GM19023 (cell line): ENCODE data around the gene MYO1D.

ENCODE experiments used
- ATAC-seq: cut with Tn5 transposase; IDR thresholded peaks from one replicate; pipeline ENCODE4 v1.9.1; 2021; ENCODE audit warnings: mild to moderate bottlenecking, moderate library complexity; ENCODE audit not compliant: unreplicated experiment

Gene MYO1D

DNA sequence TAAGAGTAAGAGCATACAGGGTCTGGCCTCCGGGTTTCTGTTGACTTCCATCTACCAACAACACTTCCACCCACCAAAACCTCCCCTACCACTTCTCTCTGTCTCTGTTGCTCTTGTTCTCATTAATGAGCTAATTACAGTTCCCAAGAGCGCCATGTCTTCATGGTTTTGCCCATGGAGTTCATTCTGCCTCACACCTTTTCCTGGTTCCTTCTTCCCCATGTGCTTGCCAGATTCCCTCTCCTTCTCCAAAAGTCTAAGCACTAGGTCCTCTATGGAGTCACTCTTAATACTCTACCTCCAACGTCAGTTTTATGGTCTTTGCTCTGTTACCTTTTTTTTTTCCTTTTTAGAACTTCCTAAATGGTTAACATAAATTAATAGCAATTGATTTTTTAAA lies 92.8 kb downstream of the MYO1D start:
- ATAC-seq, result no peak

DNA sequence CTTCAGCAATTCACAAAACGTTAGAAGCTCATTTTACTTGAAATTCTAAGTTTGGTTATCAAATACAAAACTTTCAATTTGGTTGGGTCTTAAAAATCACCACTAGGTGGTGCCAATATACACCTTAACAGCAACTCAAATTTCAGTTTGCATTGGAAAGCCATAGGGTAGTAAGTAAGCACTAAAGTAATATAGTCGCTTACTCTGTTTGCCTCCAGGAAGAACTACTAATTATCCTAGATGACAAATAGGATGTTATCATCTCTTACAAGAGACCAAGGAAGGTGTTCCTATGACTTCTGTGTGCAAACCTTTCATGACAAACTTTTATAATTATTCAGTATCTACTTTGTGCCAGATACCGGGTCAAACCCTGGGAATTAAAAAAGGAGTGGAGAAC lies 93.3 kb downstream of the MYO1D start:
- ATAC-seq, result no peak

DNA sequence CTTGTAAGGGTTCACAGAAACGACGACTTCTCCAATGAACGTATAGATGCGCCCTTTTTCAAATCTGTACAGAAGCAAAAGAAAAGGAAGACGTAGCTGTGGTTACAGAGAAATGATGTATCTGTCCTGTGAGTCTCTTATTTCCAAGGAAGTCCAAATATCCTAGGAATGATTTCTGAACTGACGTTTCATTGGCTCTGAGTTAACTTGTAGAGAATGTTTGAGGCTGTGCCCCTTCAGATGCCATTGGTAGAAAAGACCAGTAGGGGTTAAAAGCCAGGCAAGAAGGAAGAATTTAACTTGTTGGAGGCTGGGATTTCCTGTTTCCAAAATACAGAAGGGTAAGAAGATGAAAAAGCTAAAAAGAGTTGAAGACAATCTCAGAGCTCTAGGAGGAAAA lies 96.2 kb downstream of the MYO1D start:
- no peak for ATAC-seq

DNA sequence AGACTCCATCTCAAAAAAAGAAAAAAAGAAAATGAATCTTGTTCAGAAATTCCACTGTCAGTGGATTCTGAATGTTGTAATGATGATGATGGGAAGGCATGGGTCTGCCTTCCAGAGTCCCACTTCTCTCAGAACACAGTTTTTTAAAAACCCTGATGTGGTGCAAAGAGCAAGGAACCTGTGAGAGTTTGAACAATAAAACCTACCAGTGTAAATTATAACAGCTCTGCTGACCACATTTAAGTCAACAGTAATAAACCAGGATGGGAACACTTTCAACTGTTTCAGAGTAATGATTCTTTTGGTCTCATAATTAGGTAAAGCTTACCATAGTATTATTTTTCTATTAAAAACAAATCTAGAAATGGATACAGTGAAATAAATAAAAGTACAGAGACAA lies 99.0 kb downstream of the MYO1D start:
- ATAC-seq, result no peak

DNA sequence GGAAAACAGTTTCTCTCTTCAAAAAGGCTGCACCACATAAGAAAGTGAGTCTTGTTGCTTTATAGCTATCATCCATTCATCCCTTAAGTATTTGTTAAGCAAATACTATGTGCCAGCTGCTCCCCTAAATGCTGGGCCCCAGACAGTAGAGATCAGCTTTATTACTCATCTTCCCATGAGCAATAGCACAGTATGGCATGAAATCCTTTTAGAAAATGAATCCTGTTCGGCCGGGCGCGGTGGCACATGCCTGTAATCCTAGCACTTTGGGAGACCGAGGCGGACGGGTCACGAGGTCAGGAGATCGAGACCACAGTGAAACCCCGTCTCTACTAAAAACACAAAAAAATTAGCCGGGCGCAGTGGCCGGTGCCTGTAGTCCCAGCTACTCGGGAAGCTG lies 99.5 kb downstream of the MYO1D start:
- ATAC-seq, result no peak

DNA sequence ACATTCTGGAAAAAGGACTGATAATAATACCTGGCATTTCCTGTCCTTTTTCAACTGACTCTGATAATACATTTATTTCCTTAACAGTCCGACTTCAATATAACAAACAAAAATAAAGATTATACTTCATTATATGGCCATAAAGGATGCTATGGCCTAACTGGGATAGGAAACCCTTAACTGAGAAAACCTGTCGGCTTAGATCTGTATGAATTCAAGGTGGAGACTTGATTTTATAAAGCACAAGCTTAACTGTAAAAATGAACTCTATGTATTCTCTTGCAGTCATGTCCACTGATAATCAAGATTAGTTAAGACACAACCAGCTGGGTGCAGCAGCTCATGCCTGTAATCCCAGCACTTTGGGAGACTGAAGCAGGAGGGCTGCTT lies 102.2 kb downstream of the MYO1D start:
- ATAC-seq, result no peak

DNA sequence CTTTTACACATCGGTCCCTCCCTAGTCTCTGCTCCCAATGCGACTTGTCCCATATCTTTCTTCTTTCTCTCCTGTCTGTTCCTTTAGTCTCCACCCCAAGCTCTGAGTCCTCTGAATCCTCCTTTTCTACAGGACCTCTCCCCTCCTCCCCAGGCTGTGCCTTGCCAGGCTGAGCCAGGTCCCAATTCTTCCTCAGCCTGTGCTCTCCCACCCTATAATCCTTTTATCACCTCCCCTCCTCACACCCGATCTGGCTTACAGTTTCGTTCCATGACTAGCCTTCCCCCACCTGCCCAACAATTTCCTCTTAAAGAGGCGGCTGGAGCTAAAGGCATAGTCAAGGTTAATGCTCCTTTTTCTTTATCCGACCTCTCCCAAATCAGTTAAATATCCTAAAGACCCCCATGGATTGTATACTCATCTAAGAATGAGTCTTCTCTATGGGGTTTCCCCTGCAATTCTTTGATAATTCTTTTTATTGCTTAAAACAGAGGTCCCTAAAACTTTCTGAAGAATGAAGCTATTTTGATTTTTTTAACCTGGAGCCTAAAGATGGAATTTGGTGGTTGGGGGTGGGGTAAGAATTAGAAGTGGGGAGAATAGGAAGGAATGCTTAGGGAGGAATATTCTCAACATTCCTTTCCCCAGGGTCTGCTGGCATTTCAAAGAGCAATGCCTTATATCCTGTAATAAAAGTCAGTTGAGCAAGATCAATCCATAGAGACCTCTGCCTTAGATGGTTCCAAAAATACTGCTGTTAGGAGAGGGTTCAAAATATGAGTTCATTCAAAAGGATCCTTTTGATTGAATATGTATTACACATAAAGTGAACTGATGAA lies 102.8 kb downstream of the MYO1D start:
- ATAC-seq, result no peak

DNA sequence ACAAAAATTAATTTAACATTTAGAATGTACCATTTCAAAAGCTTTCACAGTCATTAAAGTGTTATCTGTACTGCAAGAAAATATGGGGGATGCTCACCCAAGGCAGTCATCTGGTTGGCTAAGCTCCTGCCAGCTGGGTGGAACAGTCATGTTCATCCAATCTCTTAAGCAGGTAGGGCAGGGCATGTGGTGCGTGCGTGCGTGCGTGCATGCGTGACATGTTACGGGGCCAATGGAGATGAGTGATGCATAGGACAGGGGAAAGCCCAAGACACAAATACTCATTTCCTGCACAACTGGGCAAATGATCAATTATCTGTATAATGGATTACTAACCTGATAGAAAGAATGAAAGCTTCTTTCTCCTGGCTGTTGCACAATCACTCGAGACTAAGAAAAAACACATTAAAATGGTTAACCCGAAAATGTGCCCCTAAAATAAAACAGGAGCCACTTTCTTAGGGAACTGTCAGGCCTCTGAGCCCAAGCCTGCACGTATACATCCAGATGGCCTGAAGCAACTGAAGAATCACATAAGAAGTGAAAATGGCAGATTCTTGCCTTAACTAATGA lies 104.4 kb downstream of the MYO1D start:
- no peak for ATAC-seq

DNA sequence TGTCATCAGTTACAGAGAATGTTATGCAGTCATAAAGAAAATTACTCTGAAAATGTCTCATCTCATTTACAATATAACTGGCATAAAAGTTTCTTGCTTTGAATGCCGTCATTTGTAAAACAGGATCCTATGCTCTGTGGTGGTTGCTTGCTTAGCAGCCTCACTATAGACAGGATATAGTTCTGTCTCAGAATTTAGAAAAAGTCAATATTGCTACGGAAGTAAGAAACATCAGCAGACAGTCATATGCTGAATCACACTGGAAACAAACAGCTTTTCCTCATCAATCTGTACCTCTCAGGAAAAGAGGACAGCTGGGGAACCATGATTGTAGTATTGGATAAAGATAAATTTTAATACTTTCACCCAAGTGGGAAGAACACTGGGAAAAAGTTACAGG lies 105.5 kb downstream of the MYO1D start:
- ATAC-seq, result no peak

DNA sequence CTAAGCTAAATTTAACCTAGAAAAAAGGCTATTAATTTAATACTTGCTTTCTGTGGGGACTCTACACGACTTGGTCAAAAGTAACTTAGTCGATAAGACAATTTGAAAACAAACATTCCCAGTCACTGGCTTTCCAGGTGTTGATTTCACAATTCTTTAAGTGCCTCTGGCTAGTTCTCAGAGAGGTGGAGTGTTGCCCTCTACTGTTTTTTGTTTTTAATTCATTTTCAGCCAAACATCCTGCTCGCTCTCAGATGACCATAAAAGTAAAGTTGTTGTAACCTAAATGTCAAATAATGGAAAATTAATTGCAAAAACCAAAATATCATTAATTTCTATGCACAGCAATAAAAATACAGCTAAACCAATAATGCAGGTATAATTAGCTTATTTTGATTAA lies 107.1 kb downstream of the MYO1D start:
- ATAC-seq, result no peak

DNA sequence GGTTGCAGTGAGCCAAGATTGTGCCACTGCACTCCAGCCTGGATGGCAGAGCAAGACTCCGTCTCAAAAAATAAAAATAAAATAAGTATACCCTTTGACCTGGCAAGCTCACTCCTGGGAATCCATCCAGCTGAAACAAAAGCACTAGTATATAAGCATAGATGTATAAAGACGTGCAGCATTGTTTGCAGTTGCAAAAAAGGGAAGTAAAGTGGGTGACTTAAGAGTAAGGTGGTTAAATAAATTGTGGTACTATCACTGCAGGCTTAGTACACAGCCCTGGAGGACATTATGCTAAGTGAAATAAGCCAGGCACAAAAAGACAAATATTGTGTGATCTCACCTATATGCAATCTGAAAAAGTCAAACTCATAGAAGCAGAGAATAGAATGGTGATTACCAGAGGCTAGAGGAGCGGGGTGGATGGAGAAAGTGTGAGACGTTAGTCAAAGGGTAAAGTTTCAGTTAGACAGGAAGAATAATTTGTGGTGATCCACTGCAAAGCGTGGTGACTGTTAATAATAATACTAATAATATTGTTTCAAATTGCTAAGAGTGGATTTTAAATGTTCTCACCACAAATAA lies 113.0 kb downstream of the MYO1D start:
- no peak for ATAC-seq

DNA sequence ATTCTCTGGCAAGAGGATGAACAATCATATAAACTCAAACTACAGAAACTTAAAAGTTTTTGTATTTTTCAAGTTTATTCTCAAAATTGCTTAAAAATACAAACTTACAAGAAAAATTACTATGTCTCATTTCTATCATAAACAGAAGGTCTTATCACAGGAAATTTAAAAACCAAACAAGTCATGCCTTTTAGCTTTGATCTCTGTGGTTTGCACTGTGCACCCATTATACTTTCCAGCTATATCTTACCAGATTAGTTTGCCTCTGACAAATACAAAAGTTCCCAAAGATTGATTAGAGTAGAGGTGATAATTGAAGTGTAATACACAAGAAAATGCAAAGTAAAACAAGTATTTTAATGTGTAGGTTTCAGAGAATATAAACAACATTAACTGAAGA lies 117.4 kb downstream of the MYO1D start:
- ATAC-seq, result no peak

DNA sequence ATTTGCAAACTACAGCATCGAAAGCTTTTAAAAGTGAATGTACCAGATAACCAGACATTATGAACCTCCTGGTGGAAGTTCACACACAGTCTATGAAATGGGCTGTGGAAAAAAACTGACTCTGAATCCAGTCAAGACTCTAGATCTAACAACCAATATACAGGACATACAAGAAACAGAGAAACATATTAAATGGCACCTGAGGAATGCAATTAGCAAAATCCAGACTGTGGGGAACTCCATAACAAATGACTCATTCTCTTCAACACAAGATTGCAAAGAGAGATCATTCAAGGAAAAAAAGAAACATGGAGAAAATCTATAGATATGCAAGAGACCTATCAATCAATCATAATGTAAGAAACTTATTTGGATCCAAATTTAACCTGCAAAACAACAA lies 119.0 kb downstream of the MYO1D start:
- no peak for ATAC-seq

DNA sequence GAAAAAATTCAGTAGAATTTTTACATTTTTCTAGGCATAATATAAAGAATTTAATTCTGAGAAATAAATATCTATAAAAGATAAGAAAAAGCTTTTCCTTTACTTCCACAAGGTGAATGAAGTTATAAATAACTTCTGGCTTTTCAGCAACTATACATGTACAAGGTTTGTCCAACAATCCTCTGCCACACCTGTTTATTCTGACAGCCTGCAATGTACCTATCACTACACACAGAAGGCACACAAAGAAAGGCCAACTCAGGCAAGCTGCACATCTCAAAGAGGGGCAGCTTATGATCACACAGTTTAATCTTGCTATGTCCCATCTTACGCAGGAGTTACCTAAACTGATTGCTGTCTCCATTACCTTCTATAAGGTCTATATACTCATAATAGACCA lies 120.2 kb downstream of the MYO1D start:
- ATAC-seq, result no peak

DNA sequence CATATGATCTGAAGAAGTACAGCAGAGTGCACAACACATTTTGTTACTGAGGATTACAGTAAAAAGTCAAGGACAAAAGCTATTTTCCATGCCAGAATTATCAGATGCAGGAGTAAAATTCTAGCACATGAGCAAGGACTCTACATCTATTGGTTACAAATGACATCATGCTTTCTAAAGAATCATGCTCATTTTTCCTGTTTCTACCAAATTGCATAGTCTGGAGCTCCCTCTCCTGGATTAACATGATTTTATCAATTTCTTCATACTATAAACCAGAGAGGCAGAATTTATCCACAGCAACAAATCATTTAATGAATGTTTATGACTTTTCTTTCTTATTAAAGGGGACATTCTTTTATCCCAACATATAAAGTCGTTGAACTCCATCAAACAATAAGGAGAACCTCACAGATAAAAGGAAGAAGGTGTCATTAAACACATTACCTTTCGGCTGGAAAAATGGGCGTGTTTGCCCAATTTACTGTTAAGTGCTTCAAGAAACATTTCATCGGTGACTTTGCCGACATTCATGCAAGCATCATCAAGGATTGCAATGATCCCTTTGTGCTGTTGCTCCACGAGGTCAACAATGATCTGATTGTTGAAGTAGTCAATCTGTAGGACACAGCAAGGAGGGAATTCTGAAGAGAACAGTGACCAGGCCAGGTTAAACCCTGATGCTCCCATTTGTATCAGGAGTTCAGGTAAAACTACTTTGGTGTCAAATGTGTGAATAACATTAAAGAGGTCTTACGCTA lies 121.7 kb downstream of the MYO1D start:
- ATAC-seq, result no peak

DNA sequence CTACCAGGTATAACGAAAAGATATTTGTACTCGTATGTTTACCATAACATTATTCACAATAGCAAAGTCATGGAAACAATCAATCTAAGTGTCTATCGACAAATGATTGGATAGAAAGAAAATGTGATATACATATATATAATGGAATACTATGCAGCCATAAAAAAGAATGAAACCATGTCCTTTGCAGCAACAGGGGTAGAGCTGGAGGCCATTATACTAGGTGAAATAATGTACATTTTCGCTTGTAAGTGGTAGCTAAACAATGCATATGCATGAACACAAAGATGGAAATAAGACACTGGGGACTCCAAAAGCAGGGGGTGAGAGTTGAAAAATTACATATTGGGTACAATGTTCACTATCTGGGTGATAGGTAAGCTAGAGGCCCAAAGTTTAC lies 124.0 kb downstream of the MYO1D start:
- ATAC-seq, result no peak

DNA sequence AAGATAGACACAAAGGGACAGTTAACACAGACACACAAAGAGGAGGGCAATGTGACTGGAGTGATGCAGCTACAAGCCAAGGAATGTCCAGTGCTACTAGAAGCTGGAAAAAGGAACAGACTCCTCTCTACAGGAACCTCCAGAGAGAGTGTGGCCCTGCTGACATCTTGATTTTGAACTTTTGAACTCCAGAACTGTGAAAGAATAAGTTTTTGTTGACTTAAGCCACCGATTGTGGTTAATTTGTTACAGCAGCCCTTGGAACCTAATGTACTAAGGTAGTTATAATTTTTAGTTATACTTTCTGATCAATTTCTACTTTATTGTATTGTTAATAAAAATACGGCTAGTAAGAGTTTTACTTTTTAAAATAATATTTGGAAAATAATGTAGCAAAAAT lies 129.1 kb downstream of the MYO1D start:
- no peak for ATAC-seq

DNA sequence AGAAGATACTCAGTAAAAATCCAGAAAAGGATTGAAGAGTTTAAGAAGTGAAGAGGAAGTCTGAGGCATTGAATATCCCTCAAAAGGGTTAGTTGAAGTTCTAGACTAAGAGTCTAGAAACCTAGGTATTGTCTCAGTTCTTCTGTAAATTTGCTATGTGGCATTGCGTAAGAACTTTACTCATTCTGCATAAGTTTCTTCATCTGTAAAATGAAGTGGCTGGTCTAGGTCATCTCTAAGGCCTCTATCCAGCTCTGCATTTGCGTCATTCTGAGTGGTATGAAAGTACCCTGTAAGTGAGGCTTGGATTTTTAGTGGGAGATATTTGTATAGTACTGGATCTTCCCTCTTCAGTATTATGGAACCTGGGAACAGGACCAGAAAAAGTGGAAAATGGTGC lies 130.2 kb downstream of the MYO1D start:
- no peak for ATAC-seq

DNA sequence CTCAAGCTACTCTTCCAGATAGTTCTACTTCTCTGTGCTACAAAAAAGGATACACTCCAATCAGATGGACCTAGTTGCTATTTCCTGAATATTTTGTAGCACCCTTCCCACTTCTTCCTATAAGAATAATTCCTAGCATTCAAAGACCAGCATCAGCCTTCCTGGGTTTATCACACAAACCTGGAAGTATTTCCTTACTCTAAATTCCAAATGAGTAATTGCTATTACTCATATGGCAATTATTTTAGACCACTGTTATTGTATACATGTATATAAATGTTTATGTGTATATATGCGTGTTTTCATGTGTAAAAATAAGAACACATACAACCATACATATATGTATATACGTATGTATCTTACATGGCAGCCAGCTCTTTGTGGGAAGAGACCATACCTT lies 130.6 kb downstream of the MYO1D start:
- ATAC-seq, result no peak

DNA sequence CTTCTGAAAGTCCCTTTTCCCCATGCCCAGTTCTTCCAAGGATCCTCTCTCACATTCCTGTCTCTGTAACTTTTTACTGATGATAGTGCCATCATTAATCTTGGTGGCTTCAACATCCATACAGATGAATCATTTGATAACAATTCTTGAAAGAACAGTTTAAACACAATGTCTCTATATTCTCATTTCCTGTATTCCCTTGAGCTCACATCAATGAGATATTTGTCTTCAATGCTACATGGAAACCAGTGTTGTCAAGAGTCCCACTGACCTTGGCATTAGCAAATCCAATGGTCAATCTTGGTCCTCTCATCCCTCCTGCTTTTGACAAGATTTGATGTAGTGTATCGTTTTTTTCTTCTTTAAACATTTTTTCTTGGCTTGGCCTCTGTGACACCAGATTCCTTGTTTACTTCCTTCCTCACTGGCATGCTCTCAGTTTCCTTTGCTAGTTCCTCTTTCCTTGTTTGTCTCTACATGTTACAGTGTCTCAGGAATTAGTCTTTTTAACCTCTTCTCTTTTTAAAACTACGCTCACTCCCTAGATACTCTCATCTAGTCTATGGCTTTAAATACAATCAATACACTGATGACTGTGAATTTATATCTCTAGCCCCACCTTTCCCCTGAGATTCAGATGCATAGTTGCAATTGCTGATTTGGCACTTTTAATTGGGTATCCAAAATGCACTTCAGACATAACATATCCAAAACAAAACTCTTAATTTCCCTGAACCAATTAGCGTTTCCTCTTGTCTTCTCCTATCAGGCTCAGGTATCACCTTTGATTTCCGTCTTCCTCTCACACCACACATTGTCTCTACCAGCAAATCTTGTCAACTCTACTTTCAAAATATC lies 134.0 kb downstream of the MYO1D start:
- no peak for ATAC-seq

DNA sequence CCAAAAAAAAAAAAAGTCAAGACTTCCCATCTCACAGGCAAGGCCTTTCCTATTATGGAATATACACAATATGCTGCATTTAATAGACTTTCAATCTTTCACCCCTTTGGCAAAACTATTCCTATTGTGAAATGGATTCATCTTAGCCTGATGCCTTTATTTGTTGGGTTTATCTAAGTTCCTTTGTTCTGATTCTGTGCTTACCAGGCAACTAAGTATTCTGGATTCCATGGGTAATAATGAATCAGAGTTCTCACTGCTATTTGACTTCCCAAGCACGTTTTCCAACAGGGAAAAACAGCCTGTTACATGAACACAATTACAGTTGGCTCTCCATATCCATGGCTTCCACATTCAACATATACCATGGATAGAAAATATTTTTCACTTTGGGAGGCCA lies 135.5 kb downstream of the MYO1D start:
- no peak for ATAC-seq
